ENCODE measurements around the gene STPG3. TPM values are rescaled to one million over a fixed set of nuclear protein-coding genes. Genes with fewer than 3 reads are reported as not detected.

STPG3 gene
- 1 to 10 TPM in 3 of 8 experiments, under 1 TPM in 2, not detected in 3; 0.42 to 1.4 (median 1.3) TPM for total RNA-seq

DNA sequence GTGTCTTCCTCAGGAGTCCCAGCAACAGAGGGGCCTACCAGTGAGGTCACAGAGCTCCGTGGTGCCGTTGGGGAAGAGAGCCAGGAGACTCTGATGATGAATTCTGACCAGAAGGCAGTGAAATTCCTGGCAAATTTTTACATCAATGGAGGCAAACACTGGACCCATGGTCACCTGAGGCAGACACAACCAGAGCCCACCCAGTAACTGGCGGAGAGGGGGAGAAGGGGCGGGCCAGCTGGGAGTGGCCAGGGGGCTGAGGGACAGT lies at the start of gene STPG3:
TSS of gene STPG3 (plus strand) at position 93 of the 268 bp plus-strand sequence. CDS start at position 94, 1 bp downstream.
- WGBS, 10 experiments, result no CpG with 5 or more reads among the region's 4 CpGs
- ATAC-seq (replicated peaks in 6 of 8), result peak in 2 of 8 experiments; percentile 0 to 1
- in situ Hi-C loops (cut with MboI; ENCODE audit: low pct_unique_long_range_greater_than_20kb in 2 of 9, low sequenced_read_pairs in 9 of 9, unreplicated experiment in 9 of 9), result no loop called here

DNA sequence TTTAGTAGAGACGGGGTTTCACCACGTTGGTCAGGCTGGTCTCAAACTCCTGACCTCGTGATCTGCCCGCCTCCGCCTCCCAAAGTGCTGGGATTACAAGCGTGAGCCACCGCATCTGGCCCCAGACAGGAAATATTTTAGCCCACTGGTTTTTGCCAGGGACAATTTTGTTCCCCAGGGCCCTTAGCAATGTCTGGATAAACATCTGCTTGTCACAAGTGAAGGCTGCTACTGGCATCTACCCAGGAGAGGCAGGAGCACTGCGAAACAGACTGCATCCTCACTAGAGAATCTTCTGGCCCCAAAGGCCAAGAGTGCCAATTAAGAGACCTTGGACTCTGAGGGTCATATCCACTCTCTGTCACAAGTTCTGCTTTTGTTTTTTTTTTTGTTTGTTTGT lies 48.1 kb upstream of the STPG3 start:
- Histone ChIP-seq H3K27ac (no peak overlapping the region), H3K4me1 (replicated peaks in 1 of 2) (peaks cover 35 to 36% of the 10 kb centered on the region in 2 donors), H3K4me3 (no peak overlapping the region)
- ATAC-seq (replicated peaks in 6 of 8), result no peak
- in situ Hi-C loops (cut with MboI; ENCODE audit: low pct_unique_long_range_greater_than_20kb in 2 of 9, low sequenced_read_pairs in 9 of 9, unreplicated experiment in 9 of 9), result no loop called here
- WGBS, 10 experiments, result 44 to 94% (median 63%) methylated on average over 3 to 8 of the region's 8 CpGs; no CpG with 5 or more reads in 5 of the 10 experiments

More for the DNA sequence above, at the start of gene STPG3:
- Histone ChIP-seq H3K4me1 (replicated peaks in 1 of 2) (peaks cover 18 to 37% of the 10 kb centered on the region in 2 donors), H3K27ac (peak within 1 kb of the TSS in 1 of 2 donors; percentile 57), H3K4me3 (no peak within 1 kb of the TSS)

DNA sequence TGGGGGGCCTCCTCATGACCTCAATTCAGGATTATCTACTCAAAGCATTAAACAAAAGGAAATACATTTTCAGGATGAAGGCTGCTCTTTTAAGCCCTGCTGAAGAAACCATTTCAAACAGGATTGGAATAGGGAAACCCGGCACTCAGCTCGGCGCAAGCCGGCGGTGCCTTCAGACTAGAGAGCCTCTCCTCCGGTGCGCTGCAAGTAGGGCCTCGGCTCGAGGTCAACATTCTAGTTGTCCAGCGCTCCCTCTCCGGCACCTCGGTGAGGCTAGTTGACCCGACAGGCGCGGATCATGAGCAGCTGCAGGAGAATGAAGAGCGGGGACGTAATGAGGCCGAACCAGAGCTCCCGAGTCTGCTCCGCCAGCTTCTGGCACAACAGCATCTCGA lies 46.4 kb upstream of the STPG3 start:
- 0 to 41% (median 4%) methylated on average over 3 to 15 of the region's 21 CpGs; no CpG with 5 or more reads in 4 of the 10 experiments for WGBS, 10 experiments
- Histone ChIP-seq H3K27ac (peak overlapping the region; percentile 57 to 83), H3K4me3 (peak overlapping the region; percentile 85 to 100 (median 96)), H3K4me1 (replicated peaks in 1 of 2) (peaks cover 24 to 28% of the 10 kb centered on the region in 2 donors)
- in situ Hi-C loops (cut with MboI; ENCODE audit: low pct_unique_long_range_greater_than_20kb in 2 of 9, low sequenced_read_pairs in 9 of 9, unreplicated experiment in 9 of 9), result no loop called here
- ATAC-seq (replicated peaks in 6 of 8), result no peak

DNA sequence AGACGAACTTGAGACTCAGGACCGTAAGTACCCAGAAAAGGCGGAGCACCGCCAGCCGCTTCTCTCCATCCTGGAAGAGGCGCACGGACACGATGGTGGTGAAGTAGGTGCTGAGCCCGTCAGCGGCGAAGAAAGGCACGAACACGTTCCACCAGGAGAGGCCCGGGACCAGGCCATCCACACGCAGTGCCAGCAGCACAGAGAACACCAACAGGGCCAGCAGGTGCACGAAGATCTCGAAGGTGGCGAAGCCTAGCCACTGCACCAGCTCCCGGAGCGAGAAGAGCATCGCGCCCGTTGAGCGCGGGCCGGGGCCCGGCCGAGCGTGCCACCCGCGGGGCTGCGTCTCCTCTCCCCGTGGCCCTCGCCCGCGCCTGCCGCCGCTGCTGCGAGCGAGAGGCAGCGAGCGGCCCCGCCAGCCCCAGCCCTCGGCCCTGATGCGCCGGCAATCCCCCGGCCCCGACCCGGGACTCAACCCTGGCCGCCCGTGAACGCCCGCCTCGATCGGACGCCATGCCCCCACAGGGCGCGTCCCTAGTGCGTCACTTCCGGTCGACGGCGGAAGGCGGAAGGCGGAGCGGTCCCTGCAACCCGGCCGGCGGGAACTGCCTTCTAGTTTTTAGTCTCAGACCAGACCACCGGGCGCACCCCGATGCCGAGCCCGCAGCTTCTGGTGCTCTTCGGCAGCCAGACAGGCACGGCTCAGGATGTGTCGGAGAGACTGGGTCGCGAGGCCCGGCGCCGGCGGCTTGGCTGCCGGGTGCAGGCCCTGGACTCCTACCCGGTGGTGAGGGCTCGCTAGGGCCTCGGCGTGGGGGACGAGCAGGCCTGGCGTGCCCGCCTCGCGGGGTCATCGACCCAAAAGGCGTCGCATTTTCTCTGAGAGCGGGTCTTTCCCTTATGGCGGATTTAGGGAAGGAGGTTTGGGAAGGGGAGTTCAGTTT lies 45.7 kb upstream of the STPG3 start, which contains the start of the genes NDOR1 and TMEM203:
TSS of gene NDOR1 (plus strand) at position 575 of the 944 bp plus-strand sequence. CDS start at position 653, 78 bp downstream.
TSS of gene TMEM203 (minus strand) at position 523 of the 944 bp plus-strand sequence. CDS start at position 289, 234 bp downstream.
- Histone ChIP-seq H3K27ac (peak within 1 kb of the TSS; percentile 57 to 83), H3K4me1 (replicated peaks in 1 of 2) (peaks cover 23 to 28% of the 10 kb centered on the region in 2 donors), H3K4me3 (peak within 1 kb of the TSS; percentile 85 to 100 (median 96))
- in situ Hi-C loops (cut with MboI; ENCODE audit: low pct_unique_long_range_greater_than_20kb in 2 of 9, low sequenced_read_pairs in 9 of 9, unreplicated experiment in 9 of 9), result no loop called here
- WGBS, 10 experiments, result 0 to 2% (median 1%) methylated on average over 2 to 23 of the region's 98 CpGs; no CpG with 5 or more reads in 5 of the 10 experiments
- ATAC-seq (replicated peaks in 6 of 8), result peak; percentile 20 to 69 (median 39)

DNA sequence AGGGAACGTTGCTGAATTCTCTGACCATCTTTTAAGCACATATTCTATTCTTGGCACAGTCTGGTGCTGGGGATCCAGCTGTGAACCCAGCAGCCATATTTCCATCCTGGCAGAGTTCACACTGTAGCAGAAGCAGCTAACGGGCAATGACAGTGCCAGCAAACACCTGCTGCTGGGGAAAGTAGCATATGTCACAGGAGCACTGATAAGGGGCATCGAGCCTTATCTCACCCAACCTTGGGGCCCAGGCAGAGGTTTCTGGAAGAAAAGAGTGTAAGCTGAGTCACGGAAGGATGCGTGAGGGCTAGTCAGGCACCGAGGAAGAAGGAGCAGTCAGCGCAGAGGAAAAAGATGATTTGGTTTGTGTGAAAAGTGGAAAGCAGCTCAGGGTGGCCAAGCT lies 44.5 kb upstream of the STPG3 start:
- Histone ChIP-seq H3K27ac (no peak overlapping the region), H3K4me1 (replicated peaks in 1 of 2) (peaks cover 20 to 26% of the 10 kb centered on the region in 2 donors), H3K4me3 (peak overlapping the region; percentile 85 to 100 (median 96))
- ATAC-seq (replicated peaks in 6 of 8), result no peak
- 0 to 96% (median 74%) methylated on average over 1 to 7 of the region's 7 CpGs; no CpG with 5 or more reads in 1 of the 10 experiments for WGBS, 10 experiments
- in situ Hi-C loops (cut with MboI; ENCODE audit: low pct_unique_long_range_greater_than_20kb in 2 of 9, low sequenced_read_pairs in 9 of 9, unreplicated experiment in 9 of 9), result no loop called here

DNA sequence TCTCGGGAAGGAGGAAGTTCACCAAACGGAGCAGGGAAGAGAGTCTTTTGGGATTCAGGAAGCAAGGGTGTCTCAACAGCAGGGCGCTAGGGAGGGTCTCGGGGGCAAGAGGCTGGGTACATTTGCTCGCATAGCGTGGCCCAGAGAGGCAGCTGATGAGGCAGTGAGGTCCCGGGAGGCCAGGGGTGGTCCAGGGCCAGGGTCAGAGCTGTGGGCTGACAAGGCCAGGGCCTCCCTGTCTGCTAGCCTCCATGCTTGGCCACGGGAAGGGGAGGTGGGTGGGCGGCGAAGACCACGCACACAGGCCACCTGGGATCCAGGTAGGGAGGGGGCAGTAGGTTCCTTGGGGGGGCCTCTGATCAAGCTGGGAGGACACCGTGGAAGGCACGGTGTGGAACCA lies 39.6 kb upstream of the STPG3 start:
- no peak overlapping the region for H3K27ac ChIP-seq
- in situ Hi-C loops (cut with MboI; ENCODE audit: low pct_unique_long_range_greater_than_20kb in 2 of 9, low sequenced_read_pairs in 9 of 9, unreplicated experiment in 9 of 9), result no loop called here
- 60 to 91% (median 73%) methylated on average over 1 to 6 of the region's 13 CpGs; no CpG with 5 or more reads in 7 of the 10 experiments for WGBS, 10 experiments
- ATAC-seq (replicated peaks in 6 of 8), result no peak
- H3K4me3 ChIP-seq, result no peak overlapping the region
- H3K4me1 ChIP-seq (replicated peaks in 1 of 2), result peaks cover 2 to 4% of the 10 kb centered on the region in 2 donors

DNA sequence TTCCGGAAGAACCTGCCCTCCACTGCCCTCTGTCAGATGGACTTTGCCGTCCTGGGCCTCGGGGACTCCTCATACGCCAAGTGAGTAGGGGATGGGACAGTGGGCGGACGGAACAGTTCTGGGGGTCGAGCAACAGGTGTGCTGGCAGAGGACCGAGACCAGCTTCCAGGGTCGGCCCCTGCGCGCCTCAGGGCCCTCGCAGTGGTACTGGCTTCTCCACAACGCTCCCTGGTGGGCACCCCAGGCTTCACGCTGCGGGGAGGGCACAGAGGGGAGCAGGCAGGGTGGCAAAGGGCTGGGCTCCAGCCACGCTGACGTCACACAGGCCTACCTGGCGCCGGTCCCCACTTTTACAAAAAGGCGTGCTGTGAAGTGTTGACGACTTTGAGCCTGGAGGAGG lies 38.6 kb upstream of the STPG3 start:
- no peak for ATAC-seq (replicated peaks in 6 of 8)
- WGBS, 10 experiments, result 72% methylated on average over 5 of the region's 21 CpGs; no CpG with 5 or more reads in 9 of the 10 experiments
- H3K4me1 ChIP-seq (replicated peaks in 1 of 2), result peaks cover 0 to 3% of the 10 kb centered on the region in 2 donors
- H3K27ac ChIP-seq, result no peak overlapping the region
- in situ Hi-C loops (cut with MboI; ENCODE audit: low pct_unique_long_range_greater_than_20kb in 2 of 9, low sequenced_read_pairs in 9 of 9, unreplicated experiment in 9 of 9), result no loop called here
- H3K4me3 ChIP-seq, result no peak overlapping the region

DNA sequence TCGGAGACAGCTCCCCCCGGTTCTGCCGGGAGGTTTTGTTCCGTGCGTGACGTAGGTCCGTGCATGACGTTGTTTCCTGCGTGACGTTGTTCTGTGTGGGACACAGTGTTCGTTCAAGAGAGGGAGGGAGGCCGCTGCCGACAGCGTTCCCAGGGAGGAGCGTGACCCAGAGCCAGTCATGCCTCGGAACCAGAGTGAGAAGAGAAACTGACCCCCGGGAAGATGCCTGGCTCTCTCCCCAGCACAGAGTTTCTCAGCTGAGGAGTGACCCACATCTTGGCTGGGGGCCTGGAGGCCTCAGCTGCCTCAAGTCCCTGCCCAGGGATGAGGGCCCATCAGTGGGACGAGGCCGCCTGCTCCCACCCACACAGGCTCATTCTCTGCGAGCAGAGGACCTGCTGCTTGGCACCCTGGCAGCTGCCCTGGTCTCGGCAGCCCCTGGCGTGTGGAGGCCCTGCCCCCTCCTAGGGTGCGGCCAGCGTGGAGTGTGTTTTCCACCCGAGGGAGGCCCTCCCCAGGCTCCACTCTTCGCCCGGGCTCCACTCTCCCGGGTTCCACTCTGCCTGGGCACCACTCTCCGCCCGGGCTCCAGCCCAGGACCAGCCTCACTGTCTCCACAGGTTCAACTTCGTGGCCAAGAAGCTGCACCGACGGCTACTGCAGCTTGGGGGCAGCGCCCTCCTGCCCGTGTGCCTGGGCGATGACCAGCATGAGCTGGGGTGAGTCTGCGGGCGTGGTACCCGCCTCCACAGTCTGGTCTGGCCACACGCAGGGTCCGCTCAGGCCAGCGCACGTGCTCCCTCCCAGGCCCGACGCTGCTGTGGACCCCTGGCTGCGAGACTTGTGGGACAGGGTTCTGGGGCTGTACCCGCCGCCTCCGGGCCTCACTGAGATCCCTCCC lies 37.7 kb upstream of the STPG3 start:
- in situ Hi-C loops (cut with MboI; ENCODE audit: low pct_unique_long_range_greater_than_20kb in 2 of 9, low sequenced_read_pairs in 9 of 9, unreplicated experiment in 9 of 9), result no loop called here
- ATAC-seq (replicated peaks in 6 of 8), result peak in 1 of 8 experiments; percentile 8
- no peak overlapping the region for H3K27ac ChIP-seq

DNA sequence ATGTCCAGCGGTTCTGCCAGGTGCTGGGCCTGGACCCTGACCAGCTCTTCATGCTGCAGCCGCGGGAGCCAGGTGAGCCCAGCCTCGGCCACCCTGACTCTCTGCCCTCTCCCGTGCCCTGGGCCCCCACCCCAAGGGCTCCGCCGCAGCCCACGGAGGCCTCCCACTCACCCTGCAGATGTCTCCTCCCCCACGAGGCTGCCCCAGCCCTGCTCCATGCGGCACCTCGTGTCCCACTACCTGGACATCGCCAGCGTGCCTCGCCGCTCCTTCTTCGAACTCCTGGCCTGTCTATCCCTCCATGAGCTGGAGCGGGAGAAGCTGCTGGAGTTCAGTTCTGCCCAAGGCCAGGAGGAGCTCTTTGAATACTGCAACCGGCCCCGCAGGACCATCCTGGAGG lies 36.5 kb upstream of the STPG3 start:
- in situ Hi-C loops (cut with MboI; ENCODE audit: low pct_unique_long_range_greater_than_20kb in 2 of 9, low sequenced_read_pairs in 9 of 9, unreplicated experiment in 9 of 9), result no loop called here
- 70 to 100% (median 100%) methylated on average over 2 to 4 of the region's 19 CpGs; no CpG with 5 or more reads in 7 of the 10 experiments for WGBS, 10 experiments
- H3K4me3 ChIP-seq, result no peak overlapping the region
- peaks cover 0 to 3% of the 10 kb centered on the region in 2 donors for H3K4me1 ChIP-seq (replicated peaks in 1 of 2)
- no peak for ATAC-seq (replicated peaks in 6 of 8)
- no peak overlapping the region for H3K27ac ChIP-seq

More for the DNA sequence above, 37.7 kb upstream of the STPG3 start:
- no peak overlapping the region for H3K4me3 ChIP-seq
- WGBS, 10 experiments, result 91 to 96% (median 93%) methylated on average over 4 to 20 of the region's 49 CpGs; no CpG with 5 or more reads in 4 of the 10 experiments
- peaks cover 0 to 3% of the 10 kb centered on the region in 2 donors for H3K4me1 ChIP-seq (replicated peaks in 1 of 2)

DNA sequence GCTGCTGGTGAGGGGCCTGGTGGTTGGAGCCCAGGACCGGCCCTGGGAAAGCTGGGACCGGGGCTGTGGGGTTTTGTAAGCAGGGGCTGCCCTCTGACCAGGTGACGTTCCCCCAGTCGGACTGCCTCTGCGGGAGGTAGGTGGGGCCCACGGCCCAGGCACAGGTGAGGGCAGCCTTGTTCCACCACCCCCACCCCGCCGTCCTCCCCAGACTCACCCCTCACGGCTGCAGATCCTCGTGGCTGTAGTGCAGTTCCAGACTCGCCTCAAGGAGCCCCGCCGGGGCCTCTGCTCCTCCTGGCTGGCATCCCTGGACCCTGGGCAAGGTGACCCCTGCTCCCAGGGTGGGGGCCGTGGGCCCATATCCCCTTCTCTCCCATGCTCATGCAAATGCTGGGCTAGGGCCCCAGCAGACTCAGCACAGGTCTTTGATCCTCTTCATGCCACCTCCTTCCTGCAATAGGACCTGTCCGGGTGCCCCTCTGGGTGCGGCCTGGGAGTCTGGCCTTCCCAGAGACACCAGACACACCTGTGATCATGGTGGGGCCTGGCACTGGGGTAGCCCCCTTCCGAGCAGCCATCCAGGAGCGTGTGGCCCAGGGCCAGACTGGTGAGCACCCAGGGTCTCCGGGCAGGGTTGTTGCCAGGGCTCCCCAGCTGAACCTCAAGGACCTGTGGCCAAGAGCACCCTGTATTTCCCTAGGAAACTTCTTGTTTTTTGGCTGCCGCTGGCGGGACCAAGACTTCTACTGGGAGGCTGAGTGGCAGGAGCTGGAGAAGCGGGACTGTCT lies 35.7 kb upstream of the STPG3 start:
- in situ Hi-C loops (cut with MboI; ENCODE audit: low pct_unique_long_range_greater_than_20kb in 2 of 9, low sequenced_read_pairs in 9 of 9, unreplicated experiment in 9 of 9), result no loop called here
- Histone ChIP-seq H3K4me3 (no peak overlapping the region), H3K27ac (no peak overlapping the region), H3K4me1 (replicated peaks in 1 of 2) (peaks cover 0 to 3% of the 10 kb centered on the region in 2 donors)
- WGBS, 10 experiments, result 90 to 100% (median 95%) methylated on average over 1 to 10 of the region's 22 CpGs; no CpG with 5 or more reads in 6 of the 10 experiments
- ATAC-seq (replicated peaks in 6 of 8), result no peak

DNA sequence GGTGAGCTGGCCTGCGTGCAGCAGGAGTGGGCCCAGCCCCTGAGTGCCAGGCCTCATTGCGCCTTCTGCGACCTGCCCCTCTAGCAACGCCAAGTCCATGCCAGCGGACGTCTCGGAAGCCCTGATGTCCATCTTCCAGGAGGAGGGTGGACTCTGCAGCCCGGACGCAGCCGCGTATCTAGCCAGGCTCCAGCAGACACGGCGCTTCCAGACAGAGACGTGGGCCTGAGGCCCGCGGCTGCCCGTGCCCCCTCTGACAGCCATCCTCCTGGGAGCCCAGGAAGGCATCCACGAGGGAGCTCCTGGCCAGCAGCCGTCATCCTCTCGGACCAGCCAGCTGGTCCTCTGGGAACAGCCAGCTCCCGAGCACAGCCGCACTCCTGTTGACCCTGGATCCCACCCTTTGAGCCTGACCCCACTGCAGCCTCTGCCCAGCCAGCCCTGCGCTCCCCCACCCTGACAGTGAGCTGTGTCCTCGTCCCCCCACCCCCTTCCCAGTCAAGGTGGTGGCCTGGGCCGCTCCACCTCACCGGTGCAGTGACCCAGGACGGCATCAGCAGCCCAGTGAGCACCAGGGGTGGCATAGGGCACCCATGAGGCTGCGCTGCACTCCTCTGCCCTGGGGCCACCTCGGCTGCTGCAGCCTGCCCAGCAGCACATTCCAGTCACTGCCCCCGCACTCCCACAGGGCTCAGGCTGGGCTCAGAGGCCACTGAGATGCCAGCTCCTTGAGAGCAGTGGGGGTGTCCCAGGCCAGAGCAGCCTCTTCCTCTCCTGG lies 34.7 kb upstream of the STPG3 start:
- ATAC-seq (replicated peaks in 6 of 8), result no peak
- WGBS, 10 experiments, result no CpG with 5 or more reads among the region's 30 CpGs
- in situ Hi-C loops (cut with MboI; ENCODE audit: low pct_unique_long_range_greater_than_20kb in 2 of 9, low sequenced_read_pairs in 9 of 9, unreplicated experiment in 9 of 9), result no loop called here
- Histone ChIP-seq H3K4me1 (replicated peaks in 1 of 2) (peaks cover 0 to 6% of the 10 kb centered on the region in 2 donors), H3K4me3 (no peak overlapping the region), H3K27ac (no peak overlapping the region)
